GM18517 (cell line): ENCODE data around the gene DPP10.

ENCODE experiments used
- ATAC-seq: cut with Tn5 transposase; IDR thresholded peaks from one replicate; pipeline ENCODE4 v1.9.1; 2021; ENCODE audit warnings: mild to moderate bottlenecking, moderate library complexity; ENCODE audit not compliant: unreplicated experiment

Gene DPP10

GRCh38 chr2:115105966-115106365, 663.5 kb downstream of the DPP10 start:
- ATAC-seq = no peak

- ATAC-seq = no peak
Observed at GRCh38 chr2:115115135-115115534, 672.7 kb downstream of the DPP10 start.

GRCh38 chr2:115118306-115118705, 675.9 kb downstream of the DPP10 start:
- no peak for ATAC-seq

GRCh38 chr2:115119086-115119485, 676.6 kb downstream of the DPP10 start:
- no peak for ATAC-seq

- no peak for ATAC-seq
Observed at GRCh38 chr2:115122701-115123100, 680.3 kb downstream of the DPP10 start.

- ATAC-seq = no peak
Observed at GRCh38 chr2:115124817-115125216, 682.4 kb downstream of the DPP10 start.

- ATAC-seq = no peak
Observed at GRCh38 chr2:115129536-115129935, 687.1 kb downstream of the DPP10 start.

- no peak for ATAC-seq
Observed at GRCh38 chr2:115160531-115161080, 718.2 kb downstream of the DPP10 start.

- ATAC-seq = no peak
Observed at GRCh38 chr2:115161081-115161770, 718.8 kb downstream of the DPP10 start.

GRCh38 chr2:115161771-115162493, 719.5 kb downstream of the DPP10 start:
- no peak for ATAC-seq

- ATAC-seq = no peak
Observed at GRCh38 chr2:115162494-115163293, 720.3 kb downstream of the DPP10 start.

- ATAC-seq = no peak
Observed at GRCh38 chr2:115163572-115163971, 721.1 kb downstream of the DPP10 start.

GRCh38 chr2:115165529-115166109, 723.2 kb downstream of the DPP10 start:
- ATAC-seq = no peak

- no peak for ATAC-seq
Observed at GRCh38 chr2:115168457-115168856, 726.0 kb downstream of the DPP10 start.

GRCh38 chr2:115169814-115170213, 727.4 kb downstream of the DPP10 start:
- ATAC-seq = no peak

- no peak for ATAC-seq
Observed at GRCh38 chr2:115171751-115172150, 729.3 kb downstream of the DPP10 start.

GRCh38 chr2:115174651-115175050, 732.2 kb downstream of the DPP10 start:
- ATAC-seq = no peak

GRCh38 chr2:115183144-115183543, 740.7 kb downstream of the DPP10 start:
- ATAC-seq = no peak

GRCh38 chr2:115190459-115190858, 748.0 kb downstream of the DPP10 start:
- no peak for ATAC-seq

- ATAC-seq = no peak
Observed at GRCh38 chr2:115194623-115195022, 752.2 kb downstream of the DPP10 start.

- ATAC-seq = no peak
Observed at GRCh38 chr2:115196587-115196986, 754.1 kb downstream of the DPP10 start.
